DOHH2 (cell line): ENCODE measurements around the gene SF3A1.

ENCODE experiments used
- H3F3A ChIP-seq: fragments of 200-600 bp; sonication (generic), shearing (Covaris generic); 2 replicates; pipeline ENCODE4 v1.6.0; 2016; ENCODE audit warnings: antibody characterized with exemption, mild to moderate bottlenecking; ENCODE audit not compliant: control insufficient read depth, insufficient read depth
- H3K27ac ChIP-seq: fragments of 200-600 bp; sonication (generic); 2 replicates; pipeline ENCODE4 v1.5.1; 2014; ENCODE audit warnings: low read depth, mild to moderate bottlenecking, low read length, moderate library complexity
- H3K27me3 ChIP-seq: fragments of 200-600 bp; sonication (generic); 2 replicates; pipeline ENCODE4 v1.6.1; 2014; ENCODE audit warnings: mild to moderate bottlenecking, low read length, mixed read lengths; ENCODE audit not compliant: control insufficient read depth
- H3K36me3 ChIP-seq: fragments of 200-600 bp; sonication (generic); 2 replicates; pipeline ENCODE4 v1.6.1; 2014; ENCODE audit warnings: mild to moderate bottlenecking, low read length, moderate library complexity, mixed read lengths; ENCODE audit not compliant: control insufficient read depth
- H3K4me1 ChIP-seq: fragments of 200-600 bp; sonication (generic); 2 replicates; pipeline ENCODE4 v1.6.1; 2014; ENCODE audit warnings: mild to moderate bottlenecking, low read length, mixed read lengths; ENCODE audit not compliant: control insufficient read depth
- H3K4me2 ChIP-seq: fragments of 200-600 bp; sonication (generic); 2 replicates; pipeline ENCODE4 v1.6.0; 2014; ENCODE audit warnings: mild to moderate bottlenecking, low read length, moderate library complexity
- H3K4me3 ChIP-seq: fragments of 200-600 bp; sonication (generic); 2 replicates; pipeline ENCODE4 v1.5.1; 2014; ENCODE audit warnings: mild to moderate bottlenecking, low read length, mixed read lengths
- H3K79me2 ChIP-seq: fragments of 200-600 bp; sonication (generic); 2 replicates; pipeline ENCODE4 v1.6.1; 2014; ENCODE audit warnings: mild to moderate bottlenecking, low read length, mixed read lengths; ENCODE audit not compliant: control insufficient read depth
- H3K9me2 ChIP-seq: fragments of 200-600 bp; sonication (generic); replicated peaks from 2 replicates; pipeline ENCODE4 v1.6.1; 2014; ENCODE audit warnings: mild to moderate bottlenecking, low read length, mixed read lengths; ENCODE audit not compliant: control insufficient read depth
- H3K9me3 ChIP-seq: fragments of 200-600 bp; sonication (generic); 2 replicates; pipeline ENCODE4 v1.6.1; 2014; ENCODE audit warnings: antibody characterized with exemption, low read length, mixed read lengths; ENCODE audit not compliant: control insufficient read depth, insufficient read depth
- H4K20me1 ChIP-seq: fragments of 200-600 bp; sonication (generic); 2 replicates; pipeline ENCODE4 v1.6.0; 2014; ENCODE audit warnings: low read depth, mild to moderate bottlenecking, antibody characterized with exemption, low read length, moderate library complexity; ENCODE audit not compliant: control insufficient read depth, insufficient read depth
- CTCF ChIP-seq: fragments of 200-600 bp; sonication (generic); IDR thresholded peaks from one replicate; pipeline ENCODE4 v1.5.1; 2014; ENCODE audit warnings: antibody characterized with exemption, mild to moderate bottlenecking, low read depth, low read length; ENCODE audit not compliant: poor library complexity, severe bottlenecking
- EZH2phosphoT487 ChIP-seq: fragments of 200-600 bp; sonication (generic); IDR thresholded peaks from 2 replicates; pipeline ENCODE4 v1.6.1; 2017; ENCODE audit warnings: borderline replicate concordance, mild to moderate bottlenecking, antibody characterized with exemption, low read length, moderate library complexity, mixed read lengths

SF3A1 gene

GRCh38 chr22:30313527-30314363 is 42.9 kb downstream of the SF3A1 start:
- no peak overlapping the region for H3K27ac ChIP-seq
- no peak overlapping the region for H3K4me2 ChIP-seq
- no peaks in the 10 kb centered on the region for H3K27me3 ChIP-seq
- no peaks in the 10 kb centered on the region for H3K9me2 ChIP-seq
- no peaks in the 10 kb centered on the region for H3F3A ChIP-seq
- TF ChIP-seq CTCF (no peak), EZH2phosphoT487 (no peak)
- H4K20me1 ChIP-seq = no peaks in the 10 kb centered on the region
- H3K9me3 ChIP-seq = no peaks in the 10 kb centered on the region
- peaks cover 5% of the 10 kb centered on the region for H3K4me1 ChIP-seq
- no peak overlapping the region for H3K4me3 ChIP-seq
- no peaks in the 10 kb centered on the region for H3K36me3 ChIP-seq
- no peaks in the 10 kb centered on the region for H3K79me2 ChIP-seq

- Histone ChIP-seq H4K20me1 (no peaks in the 10 kb centered on the region), H3F3A (no peaks in the 10 kb centered on the region), H3K9me3 (no peaks in the 10 kb centered on the region), H3K36me3 (no peaks in the 10 kb centered on the region), H3K9me2 (no peaks in the 10 kb centered on the region), H3K4me2 (no peak overlapping the region), H3K79me2 (no peaks in the 10 kb centered on the region), H3K27me3 (no peaks in the 10 kb centered on the region), H3K4me1 (peaks cover 16% of the 10 kb centered on the region), H3K4me3 (no peak overlapping the region), H3K27ac (no peak overlapping the region)
- no peak for TF ChIP-seq CTCF
- TF ChIP-seq EZH2phosphoT487 = no peak
These were observed 44.6 kb downstream of the SF3A1 start for GRCh38 chr22:30312053-30312452.

GRCh38 chr22:30310881-30311771 is 45.6 kb downstream of the SF3A1 start:
- TF ChIP-seq CTCF (no peak), EZH2phosphoT487 (no peak)
- H4K20me1 ChIP-seq = no peaks in the 10 kb centered on the region
- no peak overlapping the region for H3K4me2 ChIP-seq
- peaks cover 25% of the 10 kb centered on the region for H3K4me1 ChIP-seq
- no peaks in the 10 kb centered on the region for H3F3A ChIP-seq
- no peak overlapping the region for H3K27ac ChIP-seq
- peaks cover 1% of the 10 kb centered on the region; the same call in 1 of the 2 replicates for H3K36me3 ChIP-seq
- no peaks in the 10 kb centered on the region for H3K27me3 ChIP-seq
- peaks cover 1% of the 10 kb centered on the region for H3K79me2 ChIP-seq
- no peaks in the 10 kb centered on the region for H3K9me3 ChIP-seq
- H3K4me3 ChIP-seq = no peak overlapping the region
- H3K9me2 ChIP-seq = no peaks in the 10 kb centered on the region
